H1 (cell line): ENCODE data around the gene NAA16. TPM values are rescaled to one million over a fixed set of nuclear protein-coding genes. Genes with fewer than 3 reads are reported as not detected.

ENCODE experiments used
- CTCF ChIA-PET: fragments of 300-600 bp; sonication (Branson Sonifier 250); formaldehyde crosslinking; loops from one replicate; lab custom pipeline; 2021; ENCODE audit not compliant: partially characterized antibody; lab: Charles Lee
- POLR2A ChIA-PET: fragments of 300-600 bp; sonication (Branson Sonifier 250); formaldehyde crosslinking; loops from one replicate; lab custom pipeline; 2021; ENCODE audit warnings: inconsistent platforms; ENCODE audit not compliant: partially characterized antibody; lab: Charles Lee
- DNase-seq, 2 experiments: peaks; one replicate each; pipeline versions ENCODE4 v3.0.0 to v3.0.0-alpha.2; 2010 to 2022; ENCODE audit warnings: low spot score in 2 of 2, low read depth in 1 of 2, mixed read lengths in 1 of 2
- FAIRE-seq: peaks from 2 replicates; lab custom pipeline; 2011; peaks lifted over from hg19 to GRCh38; lab: Jason Lieb, UNC
- H2AFZ ChIP-seq: 2 replicates; pipeline ENCODE4 v1.8.1; 2012; ENCODE audit warnings: low read length, inconsistent platforms
- H2AK5ac ChIP-seq: 2 replicates; pipeline ENCODE4 v1.6.1; 2013; ENCODE audit warnings: low read depth, low read length
- H2BK120ac ChIP-seq: replicated peaks from 2 replicates; pipeline ENCODE3; 2013; ENCODE audit warnings: low read depth, low read length, inconsistent platforms
- H2BK12ac ChIP-seq: 2 replicates; pipeline ENCODE4 v1.6.1; 2013; ENCODE audit warnings: low read depth, low read length
- H2BK15ac ChIP-seq: 2 replicates; pipeline ENCODE4 v1.6.1; 2013; ENCODE audit warnings: low read length
- H2BK20ac ChIP-seq: 2 replicates; pipeline ENCODE4 v1.6.1; 2013; ENCODE audit warnings: low read length
- H2BK5ac ChIP-seq: 2 replicates; pipeline ENCODE4 v1.6.1; 2013; ENCODE audit warnings: low read depth, low read length
- H3K14ac ChIP-seq: 2 replicates; pipeline ENCODE4 v1.6.1; 2013; ENCODE audit warnings: inconsistent platforms; ENCODE audit not compliant: insufficient read length
- H3K18ac ChIP-seq: 2 replicates; pipeline ENCODE4 v1.6.1; 2013; ENCODE audit warnings: low read length; ENCODE audit errors: extremely low read depth
- H3K23ac ChIP-seq: 2 replicates; pipeline ENCODE4 v1.6.1; 2013; ENCODE audit warnings: inconsistent platforms; ENCODE audit not compliant: insufficient read length
- H3K23me2 ChIP-seq: 2 replicates; pipeline ENCODE4 v1.6.1; 2013; ENCODE audit warnings: low read depth, low read length
- H3K27ac ChIP-seq: 2 replicates; pipeline ENCODE4 v1.6.1; 2011; ENCODE audit warnings: low read depth, low read length, inconsistent platforms
- H3K27me3 ChIP-seq, 4 experiments: replicated peaks in 1 of 4; 1 replicate in 1 of 4; 2 replicates in 3 of 4; pipeline versions ENCODE4 v1.6.1 to v1.8.1; 2011 to 2013; ENCODE audit warnings: low read length in 3 of 4, mild to moderate bottlenecking in 3 of 4, inconsistent platforms in 2 of 4, mixed read lengths in 2 of 4, moderate library complexity in 1 of 4; ENCODE audit not compliant: control insufficient read depth in 3 of 4, insufficient read depth in 3 of 4; ENCODE audit errors: extremely low read depth in 1 of 4
- H3K36me3 ChIP-seq, 4 experiments: 2 replicates each; pipeline versions ENCODE4 v1.6.1 to v1.8.1; 2011 to 2013; ENCODE audit warnings: mild to moderate bottlenecking in 4 of 4, low read length in 3 of 4, moderate library complexity in 2 of 4, control low read depth in 1 of 4, inconsistent platforms in 1 of 4; ENCODE audit not compliant: insufficient read depth in 4 of 4, control insufficient read depth in 2 of 4
- H3K4ac ChIP-seq: replicated peaks from 2 replicates; pipeline ENCODE3; 2013; ENCODE audit warnings: low read length, low read depth, mixed read lengths, inconsistent platforms; ENCODE audit not compliant: insufficient read length
- H3K4me1 ChIP-seq, 4 experiments: replicated peaks in 1 of 4; 1 replicate in 1 of 4; 2 replicates in 3 of 4; pipeline versions ENCODE4 v1.6.1 to v1.8.1; 2011 to 2013; ENCODE audit warnings: low read length in 3 of 4, inconsistent platforms in 2 of 4, mixed read lengths in 1 of 4; ENCODE audit not compliant: insufficient read depth in 4 of 4, control insufficient read depth in 3 of 4
- H3K4me2 ChIP-seq, 2 experiments: 2 replicates each; pipeline versions ENCODE4 v1.6.1 to v1.8.1; 2011 to 2013; ENCODE audit warnings: low read depth in 2 of 2, low read length in 2 of 2, control low read depth in 1 of 2, inconsistent platforms in 1 of 2, mild to moderate bottlenecking in 1 of 2; ENCODE audit not compliant: insufficient read depth in 1 of 2
- H3K4me3 ChIP-seq, 4 experiments: fragments of 200-600, 300-600 bp in 1 of 4; sonication (generic), shearing (Covaris generic), sonication (Bioruptor Twin) in 1 of 4; 2 replicates each; pipeline versions ENCODE4 v1.5.1 to v1.8.1; 2011 to 2016; ENCODE audit warnings: low read length in 4 of 4, low read depth in 3 of 4, control low read depth in 2 of 4, inconsistent platforms in 2 of 4, mild to moderate bottlenecking in 2 of 4, mixed read lengths in 1 of 4, moderate library complexity in 1 of 4; ENCODE audit not compliant: insufficient read depth in 2 of 4; ENCODE audit errors: extremely low read depth in 1 of 4
- H3K56ac ChIP-seq: replicated peaks from 2 replicates; pipeline ENCODE3; 2013; ENCODE audit warnings: low read depth, mild to moderate bottlenecking, mixed read lengths, low read length, inconsistent platforms; ENCODE audit not compliant: insufficient read length
- H3K79me1 ChIP-seq: 2 replicates; pipeline ENCODE4 v1.6.1; 2013; ENCODE audit warnings: low read depth, low read length, control low read depth
- H3K79me2 ChIP-seq, 2 experiments: 2 replicates each; pipeline versions ENCODE4 v1.6.1 to v1.8.1; 2012 to 2013; ENCODE audit warnings: low read length in 2 of 2, mild to moderate bottlenecking in 2 of 2, inconsistent platforms in 1 of 2; ENCODE audit not compliant: insufficient read depth in 2 of 2, control insufficient read depth in 1 of 2
- H3K9ac ChIP-seq, 4 experiments: replicated peaks in 1 of 4; 1 replicate in 1 of 4; 2 replicates in 3 of 4; pipeline versions ENCODE4 v1.6.1 to v1.8.1; 2011 to 2013; ENCODE audit warnings: low read depth in 3 of 4, low read length in 3 of 4, control low read depth in 2 of 4, mild to moderate bottlenecking in 2 of 4, moderate library complexity in 2 of 4, inconsistent platforms in 1 of 4; ENCODE audit errors: extremely low read depth in 1 of 4
- H3K9me3 ChIP-seq, 2 experiments: 2 replicates each; pipeline versions ENCODE4 v1.6.1 to v1.8.1; 2012 to 2013; ENCODE audit warnings: mild to moderate bottlenecking in 2 of 2, moderate library complexity in 2 of 2, control low read depth in 1 of 2, inconsistent platforms in 1 of 2, low read depth in 1 of 2, low read length in 1 of 2, mixed read lengths in 1 of 2; ENCODE audit not compliant: insufficient read depth in 2 of 2
- H4K20me1 ChIP-seq, 2 experiments: replicated peaks in 1 of 2; 2 replicates each; pipeline versions ENCODE3 to v1.8.1; 2011 to 2013; ENCODE audit warnings: inconsistent platforms in 2 of 2, low read length in 2 of 2, mild to moderate bottlenecking in 1 of 2; ENCODE audit not compliant: insufficient read depth in 2 of 2, control insufficient read depth in 1 of 2
- H4K5ac ChIP-seq: 2 replicates; pipeline ENCODE4 v1.6.1; 2013; ENCODE audit warnings: low read length, low read depth, mixed read lengths, inconsistent platforms; ENCODE audit not compliant: insufficient read length
- H4K8ac ChIP-seq: 2 replicates; pipeline ENCODE4 v1.8.0; 2013; ENCODE audit warnings: mild to moderate bottlenecking, moderate library complexity, low read length, inconsistent platforms; ENCODE audit not compliant: insufficient read depth; ENCODE audit errors: extremely low read depth
- H4K91ac ChIP-seq: replicated peaks from 2 replicates; pipeline ENCODE3; 2013; ENCODE audit warnings: low read length, mixed read lengths, inconsistent platforms; ENCODE audit not compliant: insufficient read length
- BRCA1 ChIP-seq: IDR thresholded peaks from 2 replicates; pipeline ENCODE4 v1.6.1; 2012; ENCODE audit warnings: low read depth, low read length, improper control_type of control experiment
- CEBPB ChIP-seq: IDR thresholded peaks from 2 replicates; pipeline ENCODE4 v1.6.1; 2012; ENCODE audit warnings: low read depth, low read length
- JUN ChIP-seq: IDR thresholded peaks from 2 replicates; pipeline ENCODE4 v1.6.1; 2011; ENCODE audit warnings: low read depth, mild to moderate bottlenecking, improper control_type of control experiment, low read length
- PHF8 ChIP-seq: fragments of 200-600 bp; sonication (generic); conservative IDR thresholded peaks from 2 replicates; pipeline ENCODE4 v1.7.1; 2012; ENCODE audit warnings: low read depth, mild to moderate bottlenecking, inconsistent platforms, low read length, moderate library complexity
- RBBP5 ChIP-seq: IDR thresholded peaks from 2 replicates; pipeline ENCODE4 v1.7.1; 2012; ENCODE audit warnings: low read depth, mild to moderate bottlenecking, inconsistent platforms, low read length, moderate library complexity, borderline replicate concordance
- RFX5 ChIP-seq: IDR thresholded peaks from 2 replicates; pipeline ENCODE4 v1.6.1; 2011; ENCODE audit warnings: low read depth, low read length, improper control_type of control experiment, borderline replicate concordance
- SIRT6 ChIP-seq: IDR thresholded peaks from one replicate; pipeline ENCODE4 v1.7.1; 2012; ENCODE audit warnings: low read length, inconsistent platforms
- SIX5 ChIP-seq: IDR thresholded peaks from 2 replicates; pipeline ENCODE4 v1.6.1; 2011; ENCODE audit warnings: mild to moderate bottlenecking, low read depth, low read length
- SUZ12 ChIP-seq: fragments of 200-600 bp; sonication (generic); IDR thresholded peaks from 2 replicates; pipeline ENCODE4 v1.6.1; 2012; ENCODE audit warnings: mild to moderate bottlenecking, inconsistent platforms, low read length, moderate library complexity, mixed read lengths
- TCF12 ChIP-seq: IDR thresholded peaks from 2 replicates; pipeline ENCODE4 v1.6.1; 2011; ENCODE audit warnings: low read depth, mild to moderate bottlenecking, low read length
- WGBS, 2 experiments: shearing (Covaris generic) in 1 of 2; methylation state at CpG; one replicate each; pipeline versions ENCODE4 v1.1.6 to v1.1.7; 2013 to 2015; ENCODE audit warnings: low lambda C conversion rate in 2 of 2, mixed read lengths in 2 of 2, inconsistent platforms in 1 of 2, low coverage in 1 of 2, missing lambda C conversion rate in 1 of 2; ENCODE audit not compliant: insufficient replicate concordance in 2 of 2, insufficient coverage in 1 of 2, insufficient read length in 1 of 2; ENCODE audit errors: extremely low coverage in 1 of 2, missing lambda C conversion rate in 1 of 2; 5-methylcytosine and 5-hydroxymethylcytosine counted together
- polyA plus RNA-seq, 7 experiments: library from polyadenylated mRNA; depleted of rRNA in 3 of 7; stranded (reverse) in 5 of 7; unstranded in 2 of 7; fragments of >200 nt in 5 of 7; fragments of 200-250 nt in 2 of 7; gene quantifications; 1 replicate in 5 of 7; 2 replicates in 1 of 7; 4 replicates in 1 of 7; pipeline versions ENCODE4 v1.2.1 to v1.2.3, GENCODE V29; 2011 to 2013; ENCODE audit warnings: missing spikeins in 2 of 7, mixed read lengths in 2 of 7
- total RNA-seq: library from RNA; stranded (reverse); fragmentation: NEBNext Ultra II Directional; extraction: Animal tissue kit (Norgen Biotek cat#: 25700); gene quantifications from 2 replicates; pipeline ENCODE4 v1.2.1, GENCODE V29; 2021

NAA16 gene
- total and polyA plus RNA-seq, 2 of the 8 experiments (the other 6 are each of a cell fraction or from before 2014, with no cell fraction given) = 11.4 to 40.0 TPM

GRCh38 chr13:41383386-41383785 lies 72.3 kb downstream of the NAA16 start:
- no peak overlapping the region for H3K4me3 ChIP-seq
- no peaks in the 10 kb centered on the region for H3K27me3 ChIP-seq
- no peak overlapping the region for H2BK20ac ChIP-seq
- no peak overlapping the region for H3K4me2 ChIP-seq
- H3K4ac ChIP-seq = no peak overlapping the region
- no peaks in the 10 kb centered on the region for H3K79me1 ChIP-seq
- H2BK120ac ChIP-seq = no peak overlapping the region
- no peak overlapping the region for H4K8ac ChIP-seq
- FAIRE-seq (no peak), DNase-seq (no peak)
- no peak overlapping the region for H2BK5ac ChIP-seq
- H3K18ac ChIP-seq = no peak overlapping the region
- H3K79me2 ChIP-seq = no peaks in the 10 kb centered on the region
- H2BK15ac ChIP-seq = no peak overlapping the region
- H3K27ac ChIP-seq = no peak overlapping the region
- no peak overlapping the region for H3K9ac ChIP-seq
- H4K20me1 ChIP-seq = no peaks in the 10 kb centered on the region
- no peak overlapping the region for H2BK12ac ChIP-seq
- H3K36me3 ChIP-seq = no peaks in the 10 kb centered on the region
- H3K23ac ChIP-seq = no peak overlapping the region
- CTCF ChIA-PET = interaction anchor here (0.6 to 1.0 kb wide), 3 partner anchors 192 to 276 kb away, joined by 3 read pairs; no protein-coding TSS in a partner anchor
- no peak overlapping the region for H2AFZ ChIP-seq
- no peak overlapping the region for H3K56ac ChIP-seq
- POLR2A ChIA-PET = no interaction called here
- no peaks in the 10 kb centered on the region for H3K23me2 ChIP-seq
- H3K14ac ChIP-seq = no peak overlapping the region
- no peak overlapping the region for H2AK5ac ChIP-seq
- no peaks in the 10 kb centered on the region for H3K4me1 ChIP-seq
- WGBS, 2 experiments = 85% methylated on average over 2 of the region's 3 CpGs; no CpG with 5 or more reads in 1 of the 2 experiments
- no peaks in the 10 kb centered on the region for H3K9me3 ChIP-seq
- H4K91ac ChIP-seq = no peak overlapping the region
- TF ChIP-seq JUN = no peak
- TF ChIP-seq SIRT6 = no peak
- TF ChIP-seq SIX5 = no peak
- TF ChIP-seq PHF8 = no peak
- no peak for TF ChIP-seq RBBP5
- no peak for TF ChIP-seq TCF12
- no peak for TF ChIP-seq BRCA1
- TF ChIP-seq CEBPB = no peak
- no peak for TF ChIP-seq SUZ12
- no peak for TF ChIP-seq RFX5
- H4K5ac ChIP-seq = no peak overlapping the region
